Esophagus muscularis mucosa (tissue), 4 donors: ENCODE data around the gene PARP3. TPM values are rescaled to one million over a fixed set of nuclear protein-coding genes. Genes with fewer than 3 reads are reported as not detected.

ENCODE experiments used
- DNase-seq: peaks from one replicate; pipeline ENCODE4 v3.0.0-alpha.2; 2017; ENCODE audit errors: extremely low spot score
- H3K27ac ChIP-seq, 4 donors: fragments of 200-600 bp; sonication (generic); replicated peaks in 1 of 4; 1 replicate in 3 of 4; 2 replicates in 1 of 4; pipeline ENCODE4 v1.5.1; 2016 to 2019; ENCODE audit warnings: mild to moderate bottlenecking in 1 of 4
- H3K27me3 ChIP-seq, 4 donors: fragments of 200-600 bp; sonication (generic); one replicate each; pipeline versions ENCODE4 v1.5.1 to v1.6.0; 2016 to 2019
- H3K36me3 ChIP-seq, 4 donors: fragments of 200-600 bp; sonication (generic); one replicate each; pipeline ENCODE4 v1.5.1; 2016 to 2019
- H3K4me1 ChIP-seq, 4 donors: fragments of 200-600 bp; sonication (generic); one replicate each; pipeline ENCODE4 v1.5.1; 2016 to 2019
- H3K4me3 ChIP-seq, 4 donors: fragments of 200-600 bp; sonication (generic); 1 replicate in 2 of 4; 2 replicates in 2 of 4; pipeline ENCODE4 v1.5.1; 2016 to 2019; ENCODE audit warnings: mild to moderate bottlenecking in 4 of 4, moderate library complexity in 1 of 4
- H3K9me3 ChIP-seq, 4 donors: fragments of 200-600 bp; sonication (generic); 1 replicate in 3 of 4; 2 replicates in 1 of 4; pipeline ENCODE4 v1.5.1; 2016 to 2019
- EP300 ChIP-seq: sonication (generic); formaldehyde crosslinking; IDR thresholded peaks from one replicate; pipeline ENCODE4 v1.6.1; 2017; ENCODE audit warnings: antibody characterized with exemption
- POLR2A ChIP-seq: fragments of 450-650 bp; IDR thresholded peaks from one replicate; pipeline ENCODE4 v1.6.1; 2017; ENCODE audit warnings: antibody characterized with exemption, moderate library complexity, mild to moderate bottlenecking, low read depth
- POLR2AphosphoS5 ChIP-seq, 2 donors: sonication (generic); formaldehyde crosslinking; IDR thresholded peaks; one replicate each; pipeline ENCODE4 v1.6.1; 2017; ENCODE audit warnings: antibody characterized with exemption in 2 of 2
- WGBS: methylation state at CpG from one replicate; pipeline ENCODE4 v1.1.5; 2018; 5-methylcytosine and 5-hydroxymethylcytosine counted together
- intact Hi-C: fragments of 100-400 bp; cut with DNase I; formaldehyde crosslinking; loops from one replicate; pipeline ENCODE4 v1.15.1; 2023
- total RNA-seq, 4 donors: library from RNA; depleted of rRNA; stranded (reverse); fragments of >200 nt; gene quantifications; one replicate each; pipeline versions ENCODE4 v1.1.0 to v1.2.1, GENCODE V29; 2016
- TF ChIP-seq, protein P1 (sequence below), 3 experiments: fragments of 200-600 bp in 2 of 3; fragments of 450-650 bp in 1 of 3; sonication (generic) in 2 of 3; IDR thresholded peaks; one replicate each; pipeline ENCODE4 v1.5.1; 2017 to 2019; ENCODE audit warnings: antibody characterized with exemption in 3 of 3, mild to moderate bottlenecking in 2 of 3, moderate library complexity in 1 of 3

Gene PARP3
- total RNA-seq, 4 donors from 2014 or later = 22.9 to 37.9 (median 30.1) TPM

GRCh38 chr3:51950899-51951298 lies 8.7 kb downstream of the PARP3 start:
- no peak for DNase-seq
- Histone ChIP-seq H3K36me3 (peaks cover 0 to 38% (median 29%) of the 10 kb centered on the region in 4 donors), H3K9me3 (no peaks in the 10 kb centered on the region), H3K27me3 (no peaks in the 10 kb centered on the region), H3K4me3 (no peak overlapping the region), H3K4me1 (peaks cover 3 to 11% (median 9%) of the 10 kb centered on the region in 4 donors), H3K27ac (no peak overlapping the region)
- WGBS = 87% methylated on average over 2 of the region's 2 CpGs
- intact Hi-C loops = no loop called here
- no peak for TF ChIP-seq EP300
- TF ChIP-seq POLR2A = no peak
- TF ChIP-seq, protein P1, sequence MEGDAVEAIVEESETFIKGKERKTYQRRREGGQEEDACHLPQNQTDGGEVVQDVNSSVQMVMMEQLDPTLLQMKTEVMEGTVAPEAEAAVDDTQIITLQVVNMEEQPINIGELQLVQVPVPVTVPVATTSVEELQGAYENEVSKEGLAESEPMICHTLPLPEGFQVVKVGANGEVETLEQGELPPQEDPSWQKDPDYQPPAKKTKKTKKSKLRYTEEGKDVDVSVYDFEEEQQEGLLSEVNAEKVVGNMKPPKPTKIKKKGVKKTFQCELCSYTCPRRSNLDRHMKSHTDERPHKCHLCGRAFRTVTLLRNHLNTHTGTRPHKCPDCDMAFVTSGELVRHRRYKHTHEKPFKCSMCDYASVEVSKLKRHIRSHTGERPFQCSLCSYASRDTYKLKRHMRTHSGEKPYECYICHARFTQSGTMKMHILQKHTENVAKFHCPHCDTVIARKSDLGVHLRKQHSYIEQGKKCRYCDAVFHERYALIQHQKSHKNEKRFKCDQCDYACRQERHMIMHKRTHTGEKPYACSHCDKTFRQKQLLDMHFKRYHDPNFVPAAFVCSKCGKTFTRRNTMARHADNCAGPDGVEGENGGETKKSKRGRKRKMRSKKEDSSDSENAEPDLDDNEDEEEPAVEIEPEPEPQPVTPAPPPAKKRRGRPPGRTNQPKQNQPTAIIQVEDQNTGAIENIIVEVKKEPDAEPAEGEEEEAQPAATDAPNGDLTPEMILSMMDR (IDR thresholded peaks at IDR 0.05) = no peak
- no peak for TF ChIP-seq POLR2AphosphoS5 (IDR thresholded peaks at IDR 0.05)

DNA sequence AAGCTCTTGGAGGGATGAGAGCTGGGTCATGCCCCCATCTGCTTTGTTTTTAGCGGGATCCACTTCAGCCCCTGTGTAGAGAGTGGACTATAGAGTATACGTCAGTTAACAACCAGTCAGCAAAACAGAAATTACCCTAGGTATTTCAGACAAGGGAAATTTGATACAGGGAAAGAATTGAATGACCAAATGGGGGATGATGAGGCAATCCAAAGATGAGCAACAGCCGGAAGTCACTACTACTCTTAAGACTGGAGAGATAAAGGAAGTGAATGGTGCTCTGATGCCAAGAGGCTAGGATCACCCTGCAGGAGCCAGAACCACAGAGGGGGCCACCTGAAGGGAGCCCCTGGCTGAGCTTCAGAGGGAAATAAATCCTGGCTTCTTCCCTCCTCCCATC lies 11.3 kb downstream of the PARP3 start:
- Histone ChIP-seq H3K27me3 (no peaks in the 10 kb centered on the region), H3K27ac (no peak overlapping the region), H3K4me3 (no peak overlapping the region), H3K4me1 (peaks cover 10 to 22% (median 20%) of the 10 kb centered on the region in 4 donors), H3K9me3 (no peaks in the 10 kb centered on the region), H3K36me3 (peaks cover 0 to 24% (median 21%) of the 10 kb centered on the region in 4 donors)
- 68% methylated on average over 3 of the region's 3 CpGs for WGBS
- no peak for DNase-seq
- intact Hi-C loops = no loop called here
- no peak for TF ChIP-seq POLR2A
- TF ChIP-seq, protein P1 (IDR thresholded peaks at IDR 0.05) = no peak
- TF ChIP-seq EP300 = no peak
- TF ChIP-seq POLR2AphosphoS5 (IDR thresholded peaks at IDR 0.05) = no peak

DNA sequence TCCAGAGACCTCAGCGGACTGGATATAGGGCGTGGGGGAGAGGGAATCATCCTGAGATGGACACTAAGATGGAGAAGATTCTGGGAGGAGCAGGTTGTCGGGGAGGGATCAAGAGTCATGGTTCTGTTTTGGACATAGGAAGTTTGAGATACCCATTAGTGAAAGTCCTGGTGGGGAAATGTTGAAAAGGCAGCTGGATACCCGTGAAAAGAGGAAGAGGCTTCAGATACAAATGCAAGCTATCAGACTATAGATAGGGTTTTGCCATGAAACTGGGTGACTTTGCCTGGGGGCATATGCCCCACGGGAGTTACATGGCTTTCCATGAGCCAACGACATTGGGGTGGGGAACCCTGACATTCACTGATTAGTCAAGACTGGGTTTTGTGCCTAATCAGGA lies 11.9 kb downstream of the PARP3 start:
- DNase-seq = no peak
- no peaks in the 10 kb centered on the region for H3K27me3 ChIP-seq
- H3K4me3 ChIP-seq = no peak overlapping the region
- no peak overlapping the region for H3K27ac ChIP-seq
- H3K36me3 ChIP-seq = peaks cover 0 to 24% (median 23%) of the 10 kb centered on the region in 4 donors
- TF ChIP-seq POLR2AphosphoS5 (IDR thresholded peaks at IDR 0.05) = no peak
- TF ChIP-seq EP300 = no peak
- TF ChIP-seq POLR2A = no peak
- TF ChIP-seq, protein P1 (IDR thresholded peaks at IDR 0.05) = no peak
- 76% methylated on average over 6 of the region's 6 CpGs for WGBS
- H3K9me3 ChIP-seq = no peaks in the 10 kb centered on the region
- peaks cover 10 to 22% (median 20%) of the 10 kb centered on the region in 4 donors for H3K4me1 ChIP-seq
- intact Hi-C loops = no loop called here

DNA sequence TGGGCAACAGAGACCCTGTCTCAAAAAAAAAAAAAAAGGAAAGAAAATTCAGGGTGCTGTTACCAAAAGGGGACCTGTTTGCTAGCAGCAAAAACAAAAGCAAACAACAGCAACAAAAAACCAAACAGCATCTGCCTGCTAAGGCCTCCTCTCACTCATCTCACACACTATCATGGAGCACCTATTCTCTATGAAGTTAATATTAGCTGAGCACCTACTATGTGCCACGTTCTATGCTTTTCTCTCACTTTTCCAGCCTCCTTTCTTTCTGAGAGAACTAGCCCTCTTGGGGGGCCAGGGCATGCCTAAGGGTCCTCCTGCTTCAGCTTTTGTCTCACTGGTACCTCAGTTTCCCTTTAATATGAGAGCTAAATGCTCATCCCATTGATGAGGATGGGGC lies 12.6 kb downstream of the PARP3 start:
- no peaks in the 10 kb centered on the region for H3K27me3 ChIP-seq
- intact Hi-C loops = no loop called here
- H3K4me3 ChIP-seq = no peak overlapping the region
- 83% methylated on average over 1 of the region's 1 CpG for WGBS
- no peaks in the 10 kb centered on the region for H3K9me3 ChIP-seq
- DNase-seq = no peak
- no peak overlapping the region for H3K27ac ChIP-seq
- no peak for TF ChIP-seq EP300
- TF ChIP-seq, protein P1 (IDR thresholded peaks at IDR 0.05) = no peak
- TF ChIP-seq POLR2A = no peak
- TF ChIP-seq POLR2AphosphoS5 (IDR thresholded peaks at IDR 0.05) = no peak
- peaks cover 4 to 27% (median 25%) of the 10 kb centered on the region in 4 donors for H3K36me3 ChIP-seq
- peaks cover 10 to 22% (median 20%) of the 10 kb centered on the region in 4 donors for H3K4me1 ChIP-seq
